Lower leg skin (tissue), 3 donors: ENCODE data around the gene SRSF1.

ENCODE experiments used
- POLR2A ChIP-seq, 2 donors: fragments of 450-650 bp; IDR thresholded peaks; one replicate each; pipeline ENCODE4 v1.6.1; 2016 to 2017; ENCODE audit warnings: antibody characterized with exemption in 2 of 2, mild to moderate bottlenecking in 1 of 2, moderate library complexity in 1 of 2
- TF ChIP-seq, protein P1 (sequence below), 3 donors: fragments of 450-650 bp; IDR thresholded peaks; one replicate each; pipeline ENCODE4 v1.5.1; 2016; ENCODE audit warnings: antibody characterized with exemption in 3 of 3, mild to moderate bottlenecking in 3 of 3, moderate library complexity in 2 of 3

GRCh38 chr17:57986841-57987580, 20.0 kb downstream of the SRSF1 start:
- TF ChIP-seq, protein P1, sequence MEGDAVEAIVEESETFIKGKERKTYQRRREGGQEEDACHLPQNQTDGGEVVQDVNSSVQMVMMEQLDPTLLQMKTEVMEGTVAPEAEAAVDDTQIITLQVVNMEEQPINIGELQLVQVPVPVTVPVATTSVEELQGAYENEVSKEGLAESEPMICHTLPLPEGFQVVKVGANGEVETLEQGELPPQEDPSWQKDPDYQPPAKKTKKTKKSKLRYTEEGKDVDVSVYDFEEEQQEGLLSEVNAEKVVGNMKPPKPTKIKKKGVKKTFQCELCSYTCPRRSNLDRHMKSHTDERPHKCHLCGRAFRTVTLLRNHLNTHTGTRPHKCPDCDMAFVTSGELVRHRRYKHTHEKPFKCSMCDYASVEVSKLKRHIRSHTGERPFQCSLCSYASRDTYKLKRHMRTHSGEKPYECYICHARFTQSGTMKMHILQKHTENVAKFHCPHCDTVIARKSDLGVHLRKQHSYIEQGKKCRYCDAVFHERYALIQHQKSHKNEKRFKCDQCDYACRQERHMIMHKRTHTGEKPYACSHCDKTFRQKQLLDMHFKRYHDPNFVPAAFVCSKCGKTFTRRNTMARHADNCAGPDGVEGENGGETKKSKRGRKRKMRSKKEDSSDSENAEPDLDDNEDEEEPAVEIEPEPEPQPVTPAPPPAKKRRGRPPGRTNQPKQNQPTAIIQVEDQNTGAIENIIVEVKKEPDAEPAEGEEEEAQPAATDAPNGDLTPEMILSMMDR (IDR thresholded peaks at IDR 0.05), result no peak
- no peak for TF ChIP-seq POLR2A (IDR thresholded peaks at IDR 0.05)
